K562 (cell line): ENCODE measurements around the gene SLIT1. TPM values are rescaled to one million over a fixed set of nuclear protein-coding genes. Genes with fewer than 3 reads are reported as not detected.

Source experiments
- ATAC-seq: fragments of 200-7000 bp; cut with Tn5 transposase; 3 replicates; pipeline ENCODE4 v1.9.1; 2020; ENCODE audit warnings: moderate library complexity
- BruUV-seq: library from RNA; stranded (reverse); fragments of 400-500 nt; replicated peaks from 2 replicates; lab custom pipeline; 2021; lab: Mats Ljungman, UMichigan
- CTCF ChIA-PET: fragments of 300-600 bp; formaldehyde crosslinking; extraction: SDS; loops from one replicate; lab custom pipeline; 2021; ENCODE audit warnings: low intra/inter-chr PET ratio; lab: Yijun Ruan, JAX
- POLR2A ChIA-PET: fragments of 300-600, 350-650 bp; sonication (Branson Sonifier 250); formaldehyde crosslinking; extraction: SDS; loops from one replicate; lab custom pipeline; 2021; ENCODE audit warnings: antibody characterized with exemption, inconsistent platforms; lab: Yijun Ruan, JAX
- DNase-seq, 4 experiments: peaks; one replicate each; pipeline versions ENCODE4 v3.0.0 to v3.0.0-alpha.2; 2011 to 2018; ENCODE audit warnings: low spot score in 3 of 4, mixed read lengths in 3 of 4; ENCODE audit errors: extremely low read depth in 1 of 4
- FAIRE-seq: peaks from 2 replicates; lab custom pipeline; 2011; peaks lifted over from hg19 to GRCh38; lab: Jason Lieb, UNC
- H2AFZ ChIP-seq: 2 replicates; pipeline ENCODE4 v1.6.0; 2011; ENCODE audit warnings: low read depth, low read length, control low read depth, inconsistent platforms
- H3K27ac ChIP-seq: fragments of 200-600 bp; 3 replicates; pipeline ENCODE4 v1.8.0; 2011; ENCODE audit warnings: low read depth, mild to moderate bottlenecking, control low read depth, inconsistent platforms, low read length, moderate library complexity, mixed read lengths; ENCODE audit errors: extremely low read depth
- H3K27me3 ChIP-seq, 2 experiments: fragments of 300-600 bp in 1 of 2; 2 replicates in 1 of 2; 3 replicates in 1 of 2; pipeline versions ENCODE4 v1.6.0 to v1.8.0; 2011; ENCODE audit warnings: inconsistent platforms in 2 of 2, low read length in 2 of 2, mild to moderate bottlenecking in 1 of 2, mixed read lengths in 1 of 2, moderate library complexity in 1 of 2; ENCODE audit not compliant: control insufficient read depth in 2 of 2, insufficient read depth in 2 of 2
- H3K36me3 ChIP-seq: fragments of 300-600 bp; 3 replicates; pipeline ENCODE4 v1.8.0; 2011; ENCODE audit warnings: mild to moderate bottlenecking, low read length, inconsistent platforms; ENCODE audit not compliant: control insufficient read depth, insufficient read depth
- H3K4me1 ChIP-seq, 2 experiments: fragments of 200-600 bp in 1 of 2; replicated peaks in 1 of 2; 2 replicates in 1 of 2; 3 replicates in 1 of 2; pipeline versions ENCODE4 v1.5.1 to v1.8.0; 2011; ENCODE audit warnings: inconsistent platforms in 2 of 2, low read length in 2 of 2, mild to moderate bottlenecking in 1 of 2, mixed read lengths in 1 of 2, moderate library complexity in 1 of 2; ENCODE audit not compliant: control insufficient read depth in 2 of 2, insufficient read depth in 2 of 2
- H3K4me2 ChIP-seq: 2 replicates; pipeline ENCODE4 v1.6.1; 2011; ENCODE audit warnings: low read length, control low read depth, inconsistent platforms, mixed read lengths; ENCODE audit not compliant: insufficient read depth
- H3K4me3 ChIP-seq: fragments of 200-600 bp; sonication (generic), shearing (Covaris generic); 2 replicates; pipeline ENCODE4 v1.5.1; 2016; ENCODE audit warnings: control low read depth, inconsistent platforms
- H3K79me2 ChIP-seq: fragments of 200-600 bp; 3 replicates; pipeline ENCODE4 v1.8.0; 2011; ENCODE audit warnings: low read length, inconsistent platforms; ENCODE audit not compliant: control insufficient read depth, insufficient read depth
- H3K9ac ChIP-seq, 2 experiments: 2 replicates each; pipeline versions ENCODE4 v1.6.0 to v1.6.1; 2011; ENCODE audit warnings: low read depth in 2 of 2, low read length in 2 of 2, control low read depth in 1 of 2, inconsistent platforms in 1 of 2, mild to moderate bottlenecking in 1 of 2, mixed read lengths in 1 of 2; ENCODE audit not compliant: insufficient read depth in 1 of 2
- H3K9me1 ChIP-seq: one replicate; pipeline ENCODE4 v1.6.0; 2011; ENCODE audit warnings: inconsistent platforms, mild to moderate bottlenecking, low read length, moderate library complexity; ENCODE audit not compliant: control insufficient read depth, insufficient read depth
- H3K9me3 ChIP-seq: replicated peaks from 2 replicates; pipeline ENCODE4 v1.5.1; 2011; ENCODE audit warnings: low read depth, low read length, inconsistent platforms; ENCODE audit not compliant: control insufficient read depth, insufficient read depth
- H4K20me1 ChIP-seq: replicated peaks from 2 replicates; pipeline ENCODE4 v1.6.1; 2011; ENCODE audit warnings: low read length, inconsistent platforms, mixed read lengths; ENCODE audit not compliant: control insufficient read depth, insufficient read depth
- ARID1B ChIP-seq: fragments of 450-650 bp; IDR thresholded peaks from 2 replicates; pipeline ENCODE4 v1.6.1; 2016; ENCODE audit warnings: antibody characterized with exemption, mild to moderate bottlenecking, inconsistent platforms
- CHD2 ChIP-seq: IDR thresholded peaks from 2 replicates; pipeline ENCODE4 v1.6.1; 2011; ENCODE audit warnings: low read depth, low read length
- IRF1 ChIP-seq: sonication (generic); formaldehyde crosslinking; IDR thresholded peaks from 2 replicates; pipeline ENCODE4 v1.8.0; 2022; ENCODE audit warnings: missing genetic modification reagents, mild to moderate bottlenecking, borderline replicate concordance
- MAFG ChIP-seq: fragments of 450-650 bp; conservative IDR thresholded peaks from 2 replicates; pipeline ENCODE4 v1.6.1; 2016; ENCODE audit warnings: missing genetic modification characterization, missing compliant biosample characterization
- NR0B1 ChIP-seq: fragments of 450-650 bp; IDR thresholded peaks from one replicate; pipeline ENCODE4 v1.6.1; 2018; ENCODE audit warnings: mild to moderate bottlenecking, moderate library complexity; ENCODE audit not compliant: partially characterized antibody
- PCBP2 ChIP-seq: fragments of 200-400 bp; formaldehyde crosslinking; IDR thresholded peaks from 2 replicates; pipeline ENCODE4 v1.6.1; 2018; ENCODE audit warnings: low read length, low read depth, mild to moderate bottlenecking, moderate library complexity; ENCODE audit not compliant: poor library complexity, severe bottlenecking
- SRSF3 ChIP-seq: fragments of 200-400 bp; formaldehyde crosslinking; IDR thresholded peaks from 2 replicates; pipeline ENCODE4 v1.6.1; 2016; ENCODE audit warnings: mild to moderate bottlenecking, low read length, moderate library complexity; ENCODE audit not compliant: insufficient read depth
- SRSF7 ChIP-seq: fragments of 200-400 bp; formaldehyde crosslinking; optimal IDR thresholded peaks from 2 replicates; pipeline ENCODE3; 2017; ENCODE audit warnings: mild to moderate bottlenecking, low read depth, low read length
- ZNF12 ChIP-seq: sonication (generic); formaldehyde crosslinking; IDR thresholded peaks from 2 replicates; pipeline ENCODE4 v1.4.0; 2020; ENCODE audit warnings: mild to moderate bottlenecking, missing genetic modification reagents
- ZNF146 ChIP-seq: IDR thresholded peaks from one replicate; pipeline ENCODE4 v1.6.1; 2018; ENCODE audit warnings: missing compliant biosample characterization; ENCODE audit not compliant: unreplicated experiment
- ZNF695 ChIP-seq: fragments of 450-650 bp; formaldehyde crosslinking; IDR thresholded peaks from 2 replicates; pipeline ENCODE4 v1.4.0; 2020; ENCODE audit warnings: mild to moderate bottlenecking, moderate library complexity
- WGBS: fragments of 100-300 bp; shearing (Covaris generic); methylation state at CpG from one replicate; pipeline ENCODE4 v1.1.6; 2016; ENCODE audit warnings: low coverage, mixed read lengths; ENCODE audit not compliant: insufficient coverage; ENCODE audit errors: missing lambda C conversion rate; 5-methylcytosine and 5-hydroxymethylcytosine counted together
- in situ Hi-C: fragments of 300-500 bp; cut with MboI; formaldehyde crosslinking; loops from 4 replicates; pipeline ENCODE4 v1.15.0; 2018; ENCODE audit warnings: inconsistent platforms, mixed read lengths
- intact Hi-C: fragments of 100-400 bp; cut with micrococcal nuclease; formaldehyde crosslinking; loops from 2 replicates; pipeline ENCODE4 v1.14.2; 2022
- polyA plus RNA-seq, 8 experiments: library from polyadenylated mRNA; depleted of rRNA in 4 of 8; stranded (reverse) in 5 of 8; unstranded in 3 of 8; fragments of >200 nt; fragmentation: Nextera tagmentation in 2 of 8; fragmentation: Illumina TruSeq in 1 of 8; extraction: Ambion mirVana in 2 of 8; extraction: Trizol in 1 of 8; gene quantifications; 2 replicates each; pipeline versions ENCODE4 v1.2.1 to v1.2.3, GENCODE V29; 2011 to 2014; ENCODE audit warnings: inconsistent platforms in 1 of 8, missing spikeins in 1 of 8
- total RNA-seq, 7 experiments: library from RNA; depleted of rRNA in 6 of 7; stranded (reverse); fragments of >200 nt in 6 of 7; fragmentation: Illumina TruSeq in 2 of 7; extraction: Trizol in 2 of 7; gene quantifications; 2 replicates each; pipeline versions ENCODE4 v1.2.1 to v1.2.3, GENCODE V29; 2011 to 2021; ENCODE audit warnings: low replicate concordance in 1 of 7
- TF ChIP-seq, protein P1 (sequence below): fragments of 250-450 bp; sonication (Bioruptor Pico); IDR thresholded peaks from 2 replicates; pipeline ENCODE4 v1.5.1; 2021; ENCODE audit warnings: mild to moderate bottlenecking

Gene SLIT1
- total and polyA plus RNA-seq, 9 of the 15 experiments (the other 6 are each of a cell fraction or from before 2014, with no cell fraction given): 0.01 to 0.11 (median 0.04) TPM; not detected in 3

DNA sequence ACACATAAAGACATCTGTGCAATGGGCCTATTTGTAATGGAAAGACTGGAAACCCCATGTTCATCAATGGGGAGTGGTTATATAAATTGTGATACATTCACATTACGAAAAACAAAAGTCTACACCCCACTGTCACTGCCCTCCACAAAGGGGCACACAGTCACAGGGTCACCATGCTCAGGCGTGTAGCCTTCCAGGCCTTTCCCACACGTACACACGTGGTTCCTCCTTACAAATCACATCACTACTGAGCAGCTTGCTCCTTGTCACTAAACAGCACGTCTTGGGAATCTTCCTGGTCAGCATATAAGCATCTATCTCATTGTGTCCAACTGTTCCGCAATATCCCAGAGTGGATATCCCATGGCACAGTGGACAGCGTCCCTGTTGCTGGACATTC lies 163.1 kb downstream of the SLIT1 start:
- Histone ChIP-seq H3K9me1 (no peaks in the 10 kb centered on the region), H3K9ac (no peak overlapping the region), H2AFZ (no peak overlapping the region), H4K20me1 (no peaks in the 10 kb centered on the region), H3K36me3 (no peaks in the 10 kb centered on the region), H3K27ac (no peak overlapping the region), H3K4me1 (peaks cover 4% of the 10 kb centered on the region in 2 experiments; a peak in 2 of 5 replicates), H3K4me2 (no peak overlapping the region), H3K79me2 (no peaks in the 10 kb centered on the region), H3K9me3 (no peaks in the 10 kb centered on the region), H3K27me3 (peaks cover 7 to 30% of the 10 kb centered on the region in 2 experiments), H3K4me3 (no peak overlapping the region)
- no TSS peak for BruUV-seq
- no peak for DNase-seq
- intact Hi-C loops (loop anchor here (10.0 kb wide), 2 partner anchors 108 to 378 kb away; no protein-coding TSS in a partner anchor), in situ Hi-C loops (no loop called here)
- CTCF ChIA-PET: no interaction called here
- POLR2A ChIA-PET: no interaction called here
- no peak for FAIRE-seq
- WGBS: 32% methylated on average over 7 of the region's 7 CpGs
- ATAC-seq: no peak
- TF ChIP-seq ARID1B: no peak
- TF ChIP-seq PCBP2: no peak
- TF ChIP-seq ZNF146 (CRISPR knock-in tag): no peak
- TF ChIP-seq ZNF695: no peak
- no peak for TF ChIP-seq NR0B1
- TF ChIP-seq, protein P1, sequence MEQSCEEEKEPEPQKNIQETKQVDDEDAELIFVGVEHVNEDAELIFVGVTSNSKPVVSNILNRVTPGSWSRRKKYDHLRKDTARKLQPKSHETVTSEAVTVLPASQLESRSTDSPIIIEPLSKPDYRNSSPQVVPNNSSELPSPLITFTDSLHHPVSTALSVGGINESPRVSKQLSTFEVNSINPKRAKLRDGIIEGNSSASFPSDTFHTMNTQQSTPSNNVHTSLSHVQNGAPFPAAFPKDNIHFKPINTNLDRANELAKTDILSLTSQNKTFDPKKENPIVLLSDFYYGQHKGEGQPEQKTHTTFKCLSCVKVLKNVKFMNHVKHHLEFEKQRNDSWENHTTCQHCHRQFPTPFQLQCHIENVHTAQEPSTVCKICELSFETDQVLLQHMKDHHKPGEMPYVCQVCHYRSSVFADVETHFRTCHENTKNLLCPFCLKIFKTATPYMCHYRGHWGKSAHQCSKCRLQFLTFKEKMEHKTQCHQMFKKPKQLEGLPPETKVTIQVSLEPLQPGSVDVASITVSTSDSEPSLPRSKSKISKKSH: no peak
- TF ChIP-seq SRSF3: no peak
- no peak for TF ChIP-seq MAFG
- no peak for TF ChIP-seq SRSF7
- no peak for TF ChIP-seq ZNF12 (CRISPR knock-in tag)
- TF ChIP-seq IRF1 (CRISPR knock-in tag): no peak
- TF ChIP-seq CHD2: no peak
